Measurements from ENCODE around the gene SLFN13.
A peak's percentile ranks its signal among the peaks of the same experiment; 100 is the strongest.

The SLFN13 gene

DNA sequence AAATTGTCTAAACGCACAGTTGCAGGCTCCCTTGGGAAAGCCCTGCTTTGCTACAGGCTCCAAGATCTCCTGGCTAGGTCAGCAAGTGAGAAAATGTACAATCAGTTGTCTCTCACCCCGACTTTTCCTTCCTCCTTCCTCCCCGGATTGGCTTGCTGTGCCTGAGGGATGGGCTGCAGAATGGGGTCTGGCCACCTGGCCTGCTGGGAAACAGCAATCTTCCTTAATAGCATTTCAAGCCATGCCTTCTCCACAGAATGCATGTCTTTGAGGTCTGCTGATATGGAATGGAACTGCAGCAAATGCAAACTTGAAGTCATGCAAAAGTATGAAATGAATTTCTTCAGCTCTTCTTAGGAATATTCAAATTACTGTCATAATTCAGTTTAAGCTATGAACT lies 42.9 kb upstream of the SLFN13 start:
- no peak for TF ChIP-seq ISL1 (CRISPR knock-in tag; IDR thresholded peaks at IDR 0.05)
- no peak for TF ChIP-seq CSDC2 (CRISPR knock-in tag; IDR thresholded peaks at IDR 0.05)
- TF ChIP-seq PPARA (CRISPR knock-in tag; IDR thresholded peaks at IDR 0.05; ENCODE audit: borderline replicate concordance): no peak
- no peak for TF ChIP-seq BACH2 (CRISPR knock-in tag; IDR thresholded peaks at IDR 0.05; ENCODE audit: borderline replicate concordance)
- TF ChIP-seq SNAI2 (CRISPR knock-in tag; IDR thresholded peaks at IDR 0.05): no peak
- TF ChIP-seq, protein P1, sequence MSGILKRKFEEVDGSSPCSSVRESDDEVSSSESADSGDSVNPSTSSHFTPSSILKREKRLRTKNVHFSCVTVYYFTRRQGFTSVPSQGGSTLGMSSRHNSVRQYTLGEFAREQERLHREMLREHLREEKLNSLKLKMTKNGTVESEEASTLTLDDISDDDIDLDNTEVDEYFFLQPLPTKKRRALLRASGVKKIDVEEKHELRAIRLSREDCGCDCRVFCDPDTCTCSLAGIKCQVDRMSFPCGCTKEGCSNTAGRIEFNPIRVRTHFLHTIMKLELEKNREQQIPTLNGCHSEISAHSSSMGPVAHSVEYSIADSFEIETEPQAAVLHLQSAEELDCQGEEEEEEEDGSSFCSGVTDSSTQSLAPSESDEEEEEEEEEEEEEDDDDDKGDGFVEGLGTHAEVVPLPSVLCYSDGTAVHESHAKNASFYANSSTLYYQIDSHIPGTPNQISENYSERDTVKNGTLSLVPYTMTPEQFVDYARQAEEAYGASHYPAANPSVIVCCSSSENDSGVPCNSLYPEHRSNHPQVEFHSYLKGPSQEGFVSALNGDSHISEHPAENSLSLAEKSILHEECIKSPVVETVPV (CRISPR knock-in tag; IDR thresholded peaks at IDR 0.05): no peak
- TF ChIP-seq, protein P2, sequence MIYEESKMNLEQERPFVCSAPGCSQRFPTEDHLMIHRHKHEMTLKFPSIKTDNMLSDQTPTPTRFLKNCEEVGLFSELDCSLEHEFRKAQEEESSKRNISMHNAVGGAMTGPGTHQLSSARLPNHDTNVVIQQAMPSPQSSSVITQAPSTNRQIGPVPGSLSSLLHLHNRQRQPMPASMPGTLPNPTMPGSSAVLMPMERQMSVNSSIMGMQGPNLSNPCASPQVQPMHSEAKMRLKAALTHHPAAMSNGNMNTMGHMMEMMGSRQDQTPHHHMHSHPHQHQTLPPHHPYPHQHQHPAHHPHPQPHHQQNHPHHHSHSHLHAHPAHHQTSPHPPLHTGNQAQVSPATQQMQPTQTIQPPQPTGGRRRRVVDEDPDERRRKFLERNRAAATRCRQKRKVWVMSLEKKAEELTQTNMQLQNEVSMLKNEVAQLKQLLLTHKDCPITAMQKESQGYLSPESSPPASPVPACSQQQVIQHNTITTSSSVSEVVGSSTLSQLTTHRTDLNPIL (CRISPR knock-in tag; IDR thresholded peaks at IDR 0.05; ENCODE audit: low read depth): no peak
- TF ChIP-seq, protein P3, sequence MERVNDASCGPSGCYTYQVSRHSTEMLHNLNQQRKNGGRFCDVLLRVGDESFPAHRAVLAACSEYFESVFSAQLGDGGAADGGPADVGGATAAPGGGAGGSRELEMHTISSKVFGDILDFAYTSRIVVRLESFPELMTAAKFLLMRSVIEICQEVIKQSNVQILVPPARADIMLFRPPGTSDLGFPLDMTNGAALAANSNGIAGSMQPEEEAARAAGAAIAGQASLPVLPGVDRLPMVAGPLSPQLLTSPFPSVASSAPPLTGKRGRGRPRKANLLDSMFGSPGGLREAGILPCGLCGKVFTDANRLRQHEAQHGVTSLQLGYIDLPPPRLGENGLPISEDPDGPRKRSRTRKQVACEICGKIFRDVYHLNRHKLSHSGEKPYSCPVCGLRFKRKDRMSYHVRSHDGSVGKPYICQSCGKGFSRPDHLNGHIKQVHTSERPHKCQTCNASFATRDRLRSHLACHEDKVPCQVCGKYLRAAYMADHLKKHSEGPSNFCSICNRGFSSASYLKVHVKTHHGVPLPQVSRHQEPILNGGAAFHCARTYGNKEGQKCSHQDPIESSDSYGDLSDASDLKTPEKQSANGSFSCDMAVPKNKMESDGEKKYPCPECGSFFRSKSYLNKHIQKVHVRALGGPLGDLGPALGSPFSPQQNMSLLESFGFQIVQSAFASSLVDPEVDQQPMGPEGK (CRISPR knock-in tag; IDR thresholded peaks at IDR 0.05; ENCODE audit: borderline replicate concordance): no peak
- no peak for ATAC-seq

DNA sequence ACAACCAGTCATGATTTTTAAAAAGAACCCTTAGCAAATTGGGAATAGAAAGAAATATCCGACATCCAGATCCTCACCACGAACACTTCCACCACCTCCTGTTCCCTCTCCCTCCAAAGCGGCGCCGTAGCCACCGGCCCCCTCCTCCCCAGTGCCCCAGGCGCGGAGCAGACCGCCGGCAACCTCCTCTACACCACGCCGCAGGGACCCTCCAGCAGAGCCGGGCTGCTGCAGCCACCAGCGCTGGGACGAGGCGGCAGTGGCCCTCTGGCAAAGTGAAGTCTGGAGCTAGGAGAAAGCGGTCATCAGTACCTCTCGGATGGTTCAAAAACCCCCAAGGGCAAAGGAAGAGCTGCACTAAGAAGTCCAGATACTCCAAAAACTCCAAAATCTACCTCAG lies 41.4 kb upstream of the SLFN13 start:
- TF ChIP-seq ZNF565 (CRISPR knock-in tag; conservative IDR thresholded peaks at IDR 0.05; ENCODE audit: low read depth) (no peak), ZNF8 (CRISPR knock-in tag; IDR thresholded peaks at IDR 0.05) (no peak), BACH2 (CRISPR knock-in tag; IDR thresholded peaks at IDR 0.05; ENCODE audit: borderline replicate concordance) (no peak)
- no peak for ATAC-seq

DNA sequence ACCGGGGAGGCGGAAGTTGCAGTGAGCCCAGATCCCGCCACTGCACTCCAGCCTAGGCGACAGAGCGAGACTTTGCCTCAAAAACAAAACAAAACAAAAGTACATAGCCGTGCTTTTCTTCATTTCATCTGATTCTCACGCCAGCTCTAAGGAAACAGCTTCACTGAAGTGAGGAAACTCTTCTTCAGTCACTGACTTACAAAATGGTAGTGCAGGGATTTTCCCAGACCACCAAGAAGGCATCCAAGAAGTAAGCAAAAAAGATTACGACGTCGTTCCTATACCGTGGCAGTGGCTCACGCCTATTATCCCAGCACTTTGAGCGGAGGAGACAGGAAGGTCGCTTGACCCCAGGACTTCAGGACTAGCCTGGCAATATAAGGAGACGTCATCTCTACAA lies 40.4 kb upstream of the SLFN13 start:
- no peak for ATAC-seq
- TF ChIP-seq, protein P4, sequence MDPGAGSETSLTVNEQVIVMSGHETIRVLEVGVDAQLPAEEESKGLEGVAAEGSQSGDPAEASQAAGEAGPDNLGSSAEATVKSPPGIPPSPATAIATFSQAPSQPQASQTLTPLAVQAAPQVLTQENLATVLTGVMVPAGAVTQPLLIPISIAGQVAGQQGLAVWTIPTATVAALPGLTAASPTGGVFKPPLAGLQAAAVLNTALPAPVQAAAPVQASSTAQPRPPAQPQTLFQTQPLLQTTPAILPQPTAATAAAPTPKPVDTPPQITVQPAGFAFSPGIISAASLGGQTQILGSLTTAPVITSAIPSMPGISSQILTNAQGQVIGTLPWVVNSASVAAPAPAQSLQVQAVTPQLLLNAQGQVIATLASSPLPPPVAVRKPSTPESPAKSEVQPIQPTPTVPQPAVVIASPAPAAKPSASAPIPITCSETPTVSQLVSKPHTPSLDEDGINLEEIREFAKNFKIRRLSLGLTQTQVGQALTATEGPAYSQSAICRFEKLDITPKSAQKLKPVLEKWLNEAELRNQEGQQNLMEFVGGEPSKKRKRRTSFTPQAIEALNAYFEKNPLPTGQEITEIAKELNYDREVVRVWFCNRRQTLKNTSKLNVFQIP (CRISPR knock-in tag; IDR thresholded peaks at IDR 0.05; ENCODE audit: borderline replicate concordance, low read depth): no peak
- TF ChIP-seq ZNF70 (CRISPR knock-in tag; IDR thresholded peaks at IDR 0.05) (no peak), TCF4 (CRISPR knock-in tag; IDR thresholded peaks at IDR 0.05; ENCODE audit: borderline replicate concordance) (no peak), ZC3H10 (CRISPR knock-in tag; IDR thresholded peaks at IDR 0.05) (no peak), TOX (CRISPR knock-in tag; IDR thresholded peaks at IDR 0.05; ENCODE audit: borderline replicate concordance) (no peak), GLIS3 (CRISPR knock-in tag; IDR thresholded peaks at IDR 0.05) (no peak), ZFP3 (CRISPR knock-in tag; IDR thresholded peaks at IDR 0.05) (no peak), SNAI2 (CRISPR knock-in tag; IDR thresholded peaks at IDR 0.05) (no peak), ESRRG (CRISPR knock-in tag; IDR thresholded peaks at IDR 0.05) (no peak), ISL1 (CRISPR knock-in tag; IDR thresholded peaks at IDR 0.05) (no peak), OSR1 (CRISPR knock-in tag; IDR thresholded peaks at IDR 0.05) (no peak)
- TF ChIP-seq, protein P3 (CRISPR knock-in tag; IDR thresholded peaks at IDR 0.05; ENCODE audit: borderline replicate concordance): no peak

DNA sequence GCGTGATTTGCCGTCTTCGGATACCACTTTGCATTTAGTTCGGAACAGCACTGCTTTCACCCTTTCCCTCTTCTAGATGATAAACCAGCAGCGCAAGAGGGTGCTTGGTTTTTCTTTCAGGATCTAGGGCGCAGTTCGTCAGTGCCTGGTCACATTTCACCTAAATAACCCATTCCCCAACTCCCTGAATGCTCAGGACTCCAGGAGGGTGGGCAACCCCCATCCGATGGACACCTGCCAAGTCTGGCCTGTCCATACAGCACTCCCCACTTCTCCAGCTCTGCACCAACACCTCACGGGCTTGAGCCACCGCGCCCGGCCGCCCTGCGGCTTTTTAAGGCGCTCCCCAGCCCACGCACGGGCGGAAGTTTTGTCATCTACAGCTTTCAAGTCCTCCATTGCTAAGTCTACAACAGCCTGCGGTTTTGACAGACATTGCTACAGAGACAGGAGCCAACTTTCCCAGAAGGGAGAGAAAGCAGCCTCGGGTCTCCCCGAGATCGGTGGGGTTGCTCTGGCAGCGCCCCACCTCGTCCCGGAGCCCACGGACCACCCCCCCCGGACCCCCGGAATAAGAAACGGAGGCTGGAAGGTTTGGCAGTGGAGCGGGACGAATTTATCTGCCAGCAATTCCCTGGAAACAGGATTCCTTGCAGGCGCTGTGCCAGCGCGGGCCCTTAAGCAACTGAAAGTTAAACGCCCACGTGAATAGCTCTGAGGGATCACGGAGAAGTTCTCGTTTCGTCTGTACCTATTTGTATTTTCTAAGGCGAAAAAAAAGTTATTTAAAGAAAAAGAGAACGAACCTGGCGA lies 38.6 kb upstream of the SLFN13 start:
- peak; percentile 49 for ATAC-seq
- TF ChIP-seq, protein P1 (CRISPR knock-in tag; IDR thresholded peaks at IDR 0.05): no peak
- TF ChIP-seq ESRRG (CRISPR knock-in tag; IDR thresholded peaks at IDR 0.05) (no peak), ZNF8 (CRISPR knock-in tag; IDR thresholded peaks at IDR 0.05) (no peak), RARB (CRISPR knock-in tag; IDR thresholded peaks at IDR 0.05) (no peak), PPARA (CRISPR knock-in tag; IDR thresholded peaks at IDR 0.05; ENCODE audit: borderline replicate concordance) (no peak), GLIS3 (CRISPR knock-in tag; IDR thresholded peaks at IDR 0.05) (no peak), SNAI2 (CRISPR knock-in tag; IDR thresholded peaks at IDR 0.05) (no peak), ZNF70 (CRISPR knock-in tag; IDR thresholded peaks at IDR 0.05) (no peak), TCF4 (CRISPR knock-in tag; IDR thresholded peaks at IDR 0.05; ENCODE audit: borderline replicate concordance) (no peak), TOX (CRISPR knock-in tag; IDR thresholded peaks at IDR 0.05; ENCODE audit: borderline replicate concordance) (no peak)
- TF ChIP-seq, protein P3 (CRISPR knock-in tag; IDR thresholded peaks at IDR 0.05; ENCODE audit: borderline replicate concordance): no peak
